Gastroesophageal sphincter (tissue), 4 donors: ENCODE measurements around the gene NXPE2. TPM values are rescaled to one million over a fixed set of nuclear protein-coding genes. Genes with fewer than 3 reads are reported as not detected.

Source experiments
- ATAC-seq: fragments of 150-250 bp; one replicate; pipeline ENCODE4 v1.9.1; 2016; ENCODE audit warnings: mild to moderate bottlenecking, moderate library complexity
- H3K27ac ChIP-seq, 4 donors: fragments of 200-600 bp; sonication (generic) in 3 of 4; 1 replicate in 3 of 4; 2 replicates in 1 of 4; pipeline ENCODE4 v1.5.1; 2016 to 2019
- H3K27me3 ChIP-seq: fragments of 200-600 bp; sonication (generic); one replicate; pipeline ENCODE4 v1.5.1; 2019
- H3K36me3 ChIP-seq, 2 donors: fragments of 200-600 bp; sonication (generic); one replicate each; pipeline ENCODE4 v1.5.1; 2019; ENCODE audit warnings: control low read depth in 1 of 2
- H3K4me1 ChIP-seq, 3 donors: fragments of 200-600 bp; sonication (generic); 1 replicate in 2 of 3; 2 replicates in 1 of 3; pipeline ENCODE4 v1.5.1; 2016 to 2019; ENCODE audit warnings: control low read depth in 2 of 3
- H3K4me3 ChIP-seq, 2 donors: fragments of 200-600 bp; sonication (generic); one replicate each; pipeline ENCODE4 v1.5.1; 2019; ENCODE audit warnings: mild to moderate bottlenecking in 1 of 2, moderate library complexity in 1 of 2
- H3K9me3 ChIP-seq, 3 donors: fragments of 200-600 bp; sonication (generic); one replicate each; pipeline ENCODE4 v1.5.1; 2017 to 2019; ENCODE audit warnings: control low read depth in 2 of 3
- EP300 ChIP-seq: sonication (generic); formaldehyde crosslinking; IDR thresholded peaks from one replicate; pipeline ENCODE4 v1.6.1; 2017; ENCODE audit warnings: antibody characterized with exemption, mild to moderate bottlenecking
- POLR2A ChIP-seq, 2 donors: fragments of 450-650 bp; IDR thresholded peaks; one replicate each; pipeline ENCODE4 v1.6.1; 2017; ENCODE audit warnings: antibody characterized with exemption in 2 of 2, mild to moderate bottlenecking in 2 of 2, moderate library complexity in 1 of 2
- POLR2AphosphoS5 ChIP-seq: sonication (generic); formaldehyde crosslinking; IDR thresholded peaks from one replicate; pipeline ENCODE4 v1.6.1; 2017; ENCODE audit warnings: antibody characterized with exemption
- WGBS, 2 donors: methylation state at CpG; one replicate each; pipeline ENCODE4 v1.1.5; 2018; ENCODE audit warnings: low coverage in 1 of 2; 5-methylcytosine and 5-hydroxymethylcytosine counted together
- total RNA-seq, 4 donors: library from RNA; depleted of rRNA; stranded (reverse); fragments of >200 nt; gene quantifications; one replicate each; pipeline ENCODE4 v1.1.0, GENCODE V29; 2016
- TF ChIP-seq, protein P1 (sequence below), 4 experiments: fragments of 200-600 bp in 2 of 4; fragments of 450-650 bp in 2 of 4; sonication (generic) in 1 of 4; IDR thresholded peaks; one replicate each; pipeline ENCODE4 v1.5.1; 2017 to 2019; ENCODE audit warnings: antibody characterized with exemption in 4 of 4, mild to moderate bottlenecking in 2 of 4, moderate library complexity in 2 of 4

The NXPE2 gene
- total RNA-seq, 4 donors from 2014 or later, result 0.13 to 1.8 (median 0.25) TPM

DNA sequence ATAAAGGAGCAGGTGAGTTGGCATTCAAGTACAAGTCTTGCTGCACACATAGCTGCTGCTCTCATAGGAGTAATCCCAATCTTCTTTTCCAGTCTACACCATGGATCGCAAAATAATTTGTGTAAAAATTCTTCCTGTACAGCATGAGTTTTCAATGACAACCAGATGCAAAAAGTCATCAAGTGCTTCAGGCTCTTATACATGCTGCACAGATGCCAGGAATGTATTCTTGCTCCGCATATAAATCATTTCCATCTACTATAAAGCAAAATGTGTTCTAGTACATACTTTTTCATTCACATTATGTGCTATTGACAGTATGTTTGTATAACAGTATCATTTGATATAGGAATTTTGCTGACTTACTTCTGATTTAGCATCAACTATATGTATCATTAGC, 35.4 kb downstream of the NXPE2 start:
- Histone ChIP-seq H3K36me3 (no peaks in the 10 kb centered on the region), H3K4me1 (no peaks in the 10 kb centered on the region), H3K4me3 (no peak overlapping the region), H3K9me3 (peaks cover 0 to 20% (median 0%) of the 10 kb centered on the region in 3 donors), H3K27ac (no peak overlapping the region), H3K27me3 (no peaks in the 10 kb centered on the region)
- no peak for ATAC-seq
- TF ChIP-seq EP300 (no peak), POLR2AphosphoS5 (no peak), POLR2A (IDR thresholded peaks at IDR 0.05) (no peak)
- TF ChIP-seq, protein P1, sequence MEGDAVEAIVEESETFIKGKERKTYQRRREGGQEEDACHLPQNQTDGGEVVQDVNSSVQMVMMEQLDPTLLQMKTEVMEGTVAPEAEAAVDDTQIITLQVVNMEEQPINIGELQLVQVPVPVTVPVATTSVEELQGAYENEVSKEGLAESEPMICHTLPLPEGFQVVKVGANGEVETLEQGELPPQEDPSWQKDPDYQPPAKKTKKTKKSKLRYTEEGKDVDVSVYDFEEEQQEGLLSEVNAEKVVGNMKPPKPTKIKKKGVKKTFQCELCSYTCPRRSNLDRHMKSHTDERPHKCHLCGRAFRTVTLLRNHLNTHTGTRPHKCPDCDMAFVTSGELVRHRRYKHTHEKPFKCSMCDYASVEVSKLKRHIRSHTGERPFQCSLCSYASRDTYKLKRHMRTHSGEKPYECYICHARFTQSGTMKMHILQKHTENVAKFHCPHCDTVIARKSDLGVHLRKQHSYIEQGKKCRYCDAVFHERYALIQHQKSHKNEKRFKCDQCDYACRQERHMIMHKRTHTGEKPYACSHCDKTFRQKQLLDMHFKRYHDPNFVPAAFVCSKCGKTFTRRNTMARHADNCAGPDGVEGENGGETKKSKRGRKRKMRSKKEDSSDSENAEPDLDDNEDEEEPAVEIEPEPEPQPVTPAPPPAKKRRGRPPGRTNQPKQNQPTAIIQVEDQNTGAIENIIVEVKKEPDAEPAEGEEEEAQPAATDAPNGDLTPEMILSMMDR (IDR thresholded peaks at IDR 0.05), result no peak
- WGBS, 2 donors, result 86 to 90% methylated on average over 2 of the region's 2 CpGs

DNA sequence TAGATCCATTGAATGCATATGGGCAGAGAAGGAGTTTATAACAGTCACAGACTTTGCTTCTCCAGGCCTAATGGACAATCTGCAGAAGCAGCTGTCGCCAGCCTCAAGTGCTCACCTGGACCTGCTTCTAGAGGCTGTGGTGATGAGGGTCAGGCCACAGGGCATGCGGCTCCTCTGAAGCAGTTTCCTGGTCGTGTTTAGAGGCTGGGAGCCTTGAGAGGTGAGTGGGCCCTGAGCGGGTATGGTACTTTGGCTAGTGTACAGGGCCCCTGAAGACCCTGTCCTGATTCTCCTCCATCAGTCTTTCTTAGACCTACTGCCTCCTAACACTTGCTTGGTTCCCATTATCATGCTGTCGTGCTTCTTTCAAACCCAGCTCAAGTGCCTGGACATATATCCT, 41.2 kb downstream of the NXPE2 start:
- no peak for ATAC-seq
- TF ChIP-seq EP300 (no peak), POLR2A (IDR thresholded peaks at IDR 0.05) (no peak), POLR2AphosphoS5 (no peak)
- TF ChIP-seq, protein P1 (IDR thresholded peaks at IDR 0.05), result no peak
- WGBS, 2 donors, result 92% methylated on average over 2 of the region's 5 CpGs; no CpG with 5 or more reads in 1 of the 2 donors
- H3K27ac ChIP-seq, result no peak overlapping the region
- no peaks in the 10 kb centered on the region for H3K9me3 ChIP-seq
- H3K36me3 ChIP-seq, result no peaks in the 10 kb centered on the region
- no peaks in the 10 kb centered on the region for H3K4me1 ChIP-seq
- no peaks in the 10 kb centered on the region for H3K27me3 ChIP-seq
- H3K4me3 ChIP-seq, result no peak overlapping the region

GRCh38 chr11:114724916-114725524, 46.7 kb downstream of the NXPE2 start:
- no peak overlapping the region for H3K4me3 ChIP-seq
- TF ChIP-seq POLR2A (IDR thresholded peaks at IDR 0.05) (no peak), EP300 (no peak), POLR2AphosphoS5 (no peak)
- TF ChIP-seq, protein P1 (IDR thresholded peaks at IDR 0.05), result no peak
- no peaks in the 10 kb centered on the region for H3K9me3 ChIP-seq
- 54 to 62% methylated on average over 2 to 3 of the region's 3 CpGs for WGBS, 2 donors
- H3K27me3 ChIP-seq, result no peaks in the 10 kb centered on the region
- no peaks in the 10 kb centered on the region for H3K4me1 ChIP-seq
- H3K27ac ChIP-seq, result no peak overlapping the region
- no peaks in the 10 kb centered on the region for H3K36me3 ChIP-seq
- ATAC-seq, result no peak

GRCh38 chr11:114725623-114726022, 47.3 kb downstream of the NXPE2 start:
- TF ChIP-seq POLR2AphosphoS5, result no peak
- Histone ChIP-seq H3K27ac (no peak overlapping the region), H3K4me3 (no peak overlapping the region), H3K36me3 (no peaks in the 10 kb centered on the region), H3K9me3 (no peaks in the 10 kb centered on the region), H3K27me3 (no peaks in the 10 kb centered on the region), H3K4me1 (no peaks in the 10 kb centered on the region)
- ATAC-seq, result no peak
- 71% methylated on average over 1 of the region's 1 CpG; no CpG with 5 or more reads in 1 of the 2 donors for WGBS, 2 donors

DNA sequence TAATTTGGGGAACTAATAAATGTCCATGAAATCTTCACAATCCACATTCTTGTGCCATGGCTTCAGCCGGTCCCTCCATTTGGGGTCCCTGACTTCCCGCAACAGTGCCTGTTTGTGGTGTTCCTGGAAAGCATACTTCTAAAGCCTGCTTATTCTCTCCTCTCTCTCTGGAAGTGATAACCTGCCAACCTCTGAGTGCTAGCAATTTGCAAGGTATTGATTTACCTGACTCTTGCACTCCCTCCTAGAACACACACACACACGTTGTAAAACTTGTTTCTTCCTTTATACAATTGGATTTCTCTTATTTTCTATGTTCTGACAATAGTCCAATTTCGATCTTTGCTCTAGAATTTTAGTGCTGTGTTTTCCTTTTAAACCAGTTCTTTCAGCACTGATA, 58.5 kb downstream of the NXPE2 start:
- Histone ChIP-seq H3K4me1 (no peaks in the 10 kb centered on the region), H3K9me3 (peaks cover 0 to 8% (median 0%) of the 10 kb centered on the region in 3 donors), H3K27ac (no peak overlapping the region), H3K27me3 (peaks cover 7% of the 10 kb centered on the region), H3K4me3 (no peak overlapping the region), H3K36me3 (no peaks in the 10 kb centered on the region)
- ATAC-seq, result no peak
- TF ChIP-seq EP300, result no peak
- TF ChIP-seq POLR2AphosphoS5, result no peak
- TF ChIP-seq, protein P1 (IDR thresholded peaks at IDR 0.05), result no peak
- no peak for TF ChIP-seq POLR2A (IDR thresholded peaks at IDR 0.05)
- WGBS, 2 donors, result 74 to 93% methylated on average over 4 of the region's 4 CpGs
